Measurements from ENCODE around the gene OCA2.

OCA2 gene

GRCh38 chr15:28023422-28023821 is 75.7 kb downstream of the OCA2 start:
- no peak for DNase-seq (ENCODE audit: insufficient read length, low spot score)
- no peak for TF ChIP-seq CTCF (IDR thresholded peaks at IDR 0.05; ENCODE audit: insufficient read depth, missing control alignments)
- no peak for FAIRE-seq

GRCh38 chr15:28022961-28023360 is 76.2 kb downstream of the OCA2 start:
- TF ChIP-seq CTCF (IDR thresholded peaks at IDR 0.05; ENCODE audit: insufficient read depth, missing control alignments), result no peak
- FAIRE-seq, result no peak

GRCh38 chr15:28022181-28022580 is 76.9 kb downstream of the OCA2 start:
- no peak for TF ChIP-seq CTCF (IDR thresholded peaks at IDR 0.05; ENCODE audit: insufficient read depth, missing control alignments)
- FAIRE-seq (no peak), DNase-seq (ENCODE audit: insufficient read length, low spot score) (no peak)

More at GRCh38 chr15:28022961-28023360, 76.2 kb downstream of the OCA2 start:
- DNase-seq (ENCODE audit: insufficient read length, low spot score), result no peak

- DNase-seq (ENCODE audit: insufficient read length, low spot score) (no peak), FAIRE-seq (no peak)
- TF ChIP-seq CTCF (IDR thresholded peaks at IDR 0.05; ENCODE audit: insufficient read depth, missing control alignments), result peak; percentile 82
Observed at GRCh38 chr15:28021281-28022039, 77.7 kb downstream of the OCA2 start.

GRCh38 chr15:28020644-28021043 is 78.5 kb downstream of the OCA2 start:
- no peak for FAIRE-seq
- DNase-seq (ENCODE audit: insufficient read length, low spot score), result no peak
- TF ChIP-seq CTCF (IDR thresholded peaks at IDR 0.05; ENCODE audit: insufficient read depth, missing control alignments), result no peak

- no peak for TF ChIP-seq CTCF (IDR thresholded peaks at IDR 0.05; ENCODE audit: insufficient read depth, missing control alignments)
- FAIRE-seq, result no peak
- no peak for DNase-seq (ENCODE audit: insufficient read length, low spot score)
Observed at GRCh38 chr15:28019594-28020309, 79.4 kb downstream of the OCA2 start.

Data from D721Med (cell line).